Stomach (tissue), 4 donors: Measurements from ENCODE around the gene PDXDC1.

Experiments used
- CTCF ChIP-seq, 7 experiments: fragments of 450-650 bp in 4 of 7; fragments of 200-600 bp in 3 of 7; sonication (generic) in 3 of 7; IDR thresholded peaks; one replicate each; pipeline ENCODE4 v1.5.1; 2016 to 2019; ENCODE audit warnings: antibody characterized with exemption in 7 of 7, control low read depth in 2 of 7, mild to moderate bottlenecking in 1 of 7
- EP300 ChIP-seq: sonication (generic); formaldehyde crosslinking; IDR thresholded peaks from one replicate; pipeline ENCODE4 v1.6.1; 2017; ENCODE audit warnings: antibody characterized with exemption
- POLR2A ChIP-seq, 4 donors: fragments of 450-650 bp; IDR thresholded peaks; one replicate each; pipeline ENCODE4 v1.6.1; 2016; ENCODE audit warnings: antibody characterized with exemption in 4 of 4, control low read depth in 2 of 4, mild to moderate bottlenecking in 1 of 4, moderate library complexity in 1 of 4
- POLR2AphosphoS5 ChIP-seq, 3 donors: sonication (generic); formaldehyde crosslinking; IDR thresholded peaks; one replicate each; pipeline ENCODE4 v1.6.1; 2016; ENCODE audit warnings: antibody characterized with exemption in 3 of 3

GRCh38 chr16:15073101-15073500 lies 98.3 kb downstream of the PDXDC1 start:
- no peak for TF ChIP-seq CTCF (IDR thresholded peaks at IDR 0.05)
- TF ChIP-seq EP300: no peak
- no peak for TF ChIP-seq POLR2AphosphoS5 (IDR thresholded peaks at IDR 0.05)
- no peak for TF ChIP-seq POLR2A (IDR thresholded peaks at IDR 0.05)
